NOMO-1 treated with DMSO at 0.1 percent for 48 hours (cell line): Measurements from ENCODE around the gene SNAPC3.

ENCODE experiments used
- DNase-seq: peaks from one replicate; lab custom pipeline; 2025; ENCODE audit not compliant: unreplicated experiment; lab: John Stamatoyannopoulos, UW

SNAPC3 gene

GRCh38 chr9:15485836-15486666, 63.4 kb downstream of the SNAPC3 start:
- no peak for DNase-seq

GRCh38 chr9:15491950-15492349, 69.3 kb downstream of the SNAPC3 start:
- DNase-seq: no peak

GRCh38 chr9:15492485-15493150, 69.9 kb downstream of the SNAPC3 start:
- no peak for DNase-seq

GRCh38 chr9:15498246-15498995, 75.7 kb downstream of the SNAPC3 start:
- DNase-seq: no peak

GRCh38 chr9:15499139-15499538, 76.5 kb downstream of the SNAPC3 start:
- no peak for DNase-seq

- DNase-seq: no peak
Measured at GRCh38 chr9:15501179-15501578, 78.5 kb downstream of the SNAPC3 start.

- no peak for DNase-seq
Measured at GRCh38 chr9:15501803-15502202, 79.1 kb downstream of the SNAPC3 start.

- no peak for DNase-seq
Measured at GRCh38 chr9:15505921-15506320, 83.2 kb downstream of the SNAPC3 start.

GRCh38 chr9:15509931-15510788, 87.5 kb downstream of the SNAPC3 start:
- no peak for DNase-seq

- DNase-seq: peak; percentile 76
Measured at GRCh38 chr9:15510789-15511575, 88.3 kb downstream of the SNAPC3 start, which contains the start of gene PSIP1. Gene PSIP1 (minus strand): TSS chr9:15510970. CDS start chr9:15510188, 782 bp downstream.
